Activated CD8-positive, alpha-beta memory T cell treated with anti-CD3 and anti-CD28 coated beads, Interleukin-2, amount 50 U/mL, for 48 hours (primary cell): ENCODE data around the gene ANGPTL7.
"Not testable (repeated sequence)": the region's sequence is repeated elsewhere in the genome, so short reads cannot be mapped to it uniquely, and the experiment has no call there.

Source experiments
- DNase-seq: peaks from one replicate; pipeline ENCODE4 v3.0.0-alpha.2; 2020

Gene ANGPTL7

DNA sequence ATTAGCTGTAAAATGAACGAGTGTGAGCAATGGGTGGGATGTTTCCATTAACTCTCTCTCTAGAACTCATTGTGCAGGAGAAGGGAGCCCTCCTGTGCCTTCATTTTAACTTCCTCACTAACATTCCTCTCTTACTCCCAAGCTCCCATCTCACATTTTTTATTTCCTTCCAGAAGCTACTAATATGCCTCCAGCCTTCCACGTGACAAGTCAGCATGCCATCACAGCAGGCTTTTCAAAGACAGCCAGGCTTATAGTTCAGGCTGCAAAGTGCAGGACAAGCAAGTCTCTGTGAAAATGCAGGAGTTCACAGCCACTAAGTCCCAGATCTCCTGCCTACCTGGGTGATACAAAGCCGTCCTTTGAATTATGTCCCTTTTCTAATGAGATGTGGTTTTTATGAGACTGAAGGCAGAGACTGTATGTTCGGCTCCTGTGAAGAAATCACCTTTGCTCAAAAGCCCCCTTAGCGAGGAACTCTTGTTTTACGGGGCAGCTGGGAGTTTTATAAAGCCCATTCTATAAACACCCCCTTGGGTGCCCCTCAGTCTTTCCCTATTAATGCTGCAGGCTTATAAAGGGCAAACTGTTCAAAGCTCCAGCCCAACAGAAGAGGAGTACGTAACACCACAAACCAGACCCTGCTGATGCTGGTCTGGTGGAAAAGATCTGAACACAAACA lies 14.8 kb upstream of the ANGPTL7 start:
- no peak for DNase-seq

DNA sequence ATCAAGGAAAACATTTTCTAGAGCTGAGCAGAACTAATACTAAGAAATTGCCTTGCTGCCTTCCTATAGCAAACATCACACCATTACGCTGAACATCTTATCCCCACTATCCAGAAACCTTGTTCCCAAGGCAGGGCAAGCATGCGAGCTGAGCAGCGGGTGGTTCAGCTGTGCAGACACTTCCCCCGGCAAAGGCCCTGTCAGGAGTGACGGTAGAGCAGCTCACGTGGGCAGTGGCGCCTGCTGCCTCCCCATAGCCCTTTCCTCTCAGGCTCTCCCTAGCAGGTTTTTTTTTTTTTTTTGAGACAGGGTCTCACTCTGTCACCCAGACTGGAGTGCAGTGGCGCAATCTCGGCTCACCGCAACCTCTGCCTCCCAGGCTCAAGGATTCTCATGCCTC lies 13.7 kb upstream of the ANGPTL7 start:
- no peak for DNase-seq

DNA sequence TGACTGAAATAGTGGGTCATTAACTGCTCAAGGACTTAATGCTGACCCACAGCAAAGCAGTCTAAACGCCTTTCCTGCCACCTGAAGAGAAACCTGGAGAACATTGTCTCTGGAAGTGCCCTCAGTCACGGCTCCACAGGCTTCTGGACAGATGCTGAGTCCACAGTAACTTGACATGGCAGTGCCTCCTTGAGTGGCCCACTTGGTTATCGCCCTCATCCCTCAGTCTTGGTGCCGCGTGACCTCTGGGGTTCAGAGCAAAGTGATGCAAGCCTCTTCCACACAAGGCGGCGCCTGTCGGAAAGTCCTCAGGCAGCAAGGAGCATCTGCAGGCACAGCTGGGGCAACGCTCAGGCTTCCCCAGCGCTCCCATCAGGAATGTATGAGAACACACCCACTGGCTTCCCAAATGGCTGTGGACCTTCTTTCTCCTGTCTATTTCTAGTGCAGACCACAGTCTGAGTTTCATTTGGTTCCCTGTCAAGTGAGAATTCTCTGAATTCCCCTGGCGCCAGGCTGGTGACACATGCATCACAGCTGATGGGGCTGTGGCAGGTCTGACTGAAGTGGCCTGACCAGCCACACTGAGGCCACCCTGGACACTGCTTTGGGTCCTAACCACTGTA lies 13.0 kb upstream of the ANGPTL7 start:
- DNase-seq: no peak

DNA sequence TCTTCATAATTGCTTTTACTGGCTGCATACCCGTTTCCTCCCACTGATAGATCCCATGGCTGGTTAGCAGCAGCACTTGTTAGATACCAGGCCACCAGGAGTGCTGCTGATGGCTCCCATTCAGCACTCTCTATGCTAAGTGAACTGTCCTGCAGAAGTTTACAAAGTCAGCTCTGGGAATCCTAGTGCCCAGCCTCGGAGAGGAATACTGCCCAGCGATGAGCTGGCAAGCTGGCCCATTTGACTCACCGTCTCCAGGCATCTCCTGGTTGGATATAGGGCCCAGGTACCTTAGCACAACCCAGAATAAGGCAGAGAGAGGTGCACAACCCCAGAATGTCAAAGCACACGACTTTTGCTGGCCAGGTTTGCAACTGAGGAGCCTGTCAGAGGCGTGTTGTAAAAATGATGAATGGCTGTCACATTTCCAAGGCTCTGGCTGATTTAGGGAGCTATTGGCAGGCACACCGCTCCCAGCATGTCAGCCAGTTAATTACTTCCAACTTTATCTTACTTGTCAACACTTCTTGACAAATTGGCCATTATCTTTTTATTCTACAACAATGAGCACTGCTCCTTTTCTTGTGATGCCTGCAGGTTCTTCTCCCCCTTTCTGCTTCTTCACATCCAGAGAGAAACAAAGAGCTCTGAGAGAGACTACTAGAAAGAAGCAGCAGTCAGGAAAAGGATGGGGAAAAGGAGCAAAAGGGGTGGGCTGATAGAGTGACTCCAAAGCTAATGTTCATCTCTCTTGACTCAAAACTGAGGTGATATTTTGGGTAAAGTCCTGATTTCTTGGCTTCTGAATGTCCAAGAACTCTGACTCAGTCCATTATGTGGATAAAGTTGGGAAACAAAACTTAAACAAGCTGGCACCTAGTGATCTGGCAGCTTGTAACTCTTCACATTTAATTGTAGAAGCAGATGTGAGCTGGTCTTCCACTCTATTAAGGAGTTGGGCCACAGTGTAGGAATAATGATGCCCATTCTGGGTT lies 10.8 kb upstream of the ANGPTL7 start:
- no peak for DNase-seq

DNA sequence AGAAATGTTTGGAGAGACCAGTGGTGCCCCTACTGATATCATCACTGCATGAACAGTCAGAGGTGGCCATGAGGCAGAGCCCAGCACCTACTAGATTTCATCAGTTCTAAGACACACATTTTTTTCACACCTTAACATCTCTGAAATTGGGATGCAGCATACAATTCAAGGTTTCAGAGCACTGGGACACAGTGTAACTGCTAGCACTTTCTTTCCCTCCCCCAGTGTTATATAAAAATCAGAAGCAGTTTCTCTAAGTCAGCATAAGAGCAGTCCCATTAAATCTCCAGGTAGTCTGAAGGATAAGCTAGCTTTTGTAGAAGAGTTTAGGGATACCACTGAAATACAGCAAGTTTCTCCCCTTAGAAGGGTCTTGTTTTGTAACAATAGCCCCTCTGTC lies 10.0 kb upstream of the ANGPTL7 start:
- no peak for DNase-seq

DNA sequence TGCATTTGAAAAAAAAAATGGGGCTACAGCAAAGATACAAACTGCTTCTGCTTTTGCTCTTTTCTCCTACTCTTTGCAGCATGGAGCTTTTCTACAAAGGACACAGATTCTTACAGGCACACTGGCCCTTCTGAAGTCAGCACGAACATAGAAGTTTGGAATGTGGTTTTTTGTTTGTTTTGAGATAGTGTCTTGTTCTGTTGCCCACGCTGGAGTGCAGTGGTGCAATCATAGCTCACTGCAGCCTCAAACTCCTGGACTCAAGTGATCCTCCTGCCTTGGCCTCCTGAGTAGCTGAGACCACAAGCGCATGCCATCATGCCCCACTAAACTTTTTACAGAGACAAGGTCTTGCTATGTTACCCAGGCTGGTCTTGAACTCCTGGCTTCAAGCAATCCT lies 9.4 kb upstream of the ANGPTL7 start:
- not testable (repeated sequence) for DNase-seq

DNA sequence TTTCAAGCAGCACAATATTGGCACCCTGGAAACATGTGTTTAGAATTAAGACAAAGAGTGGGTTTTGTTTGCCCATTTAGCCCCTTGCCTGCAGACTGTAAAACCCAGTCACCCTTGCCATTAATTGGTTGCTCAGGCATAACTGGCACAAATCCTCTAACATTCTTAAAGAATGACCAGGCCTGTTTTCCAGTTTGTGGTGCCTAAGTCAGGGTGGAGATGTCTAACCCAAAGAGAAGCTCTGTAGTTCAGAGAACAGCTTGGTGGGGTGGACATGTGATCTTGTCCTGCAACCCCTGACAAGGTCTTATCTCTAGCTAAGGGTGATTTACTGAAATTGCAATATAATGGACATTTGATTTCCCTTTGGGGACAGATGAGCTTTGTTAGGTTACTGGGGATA lies 8.8 kb upstream of the ANGPTL7 start:
- no peak for DNase-seq

DNA sequence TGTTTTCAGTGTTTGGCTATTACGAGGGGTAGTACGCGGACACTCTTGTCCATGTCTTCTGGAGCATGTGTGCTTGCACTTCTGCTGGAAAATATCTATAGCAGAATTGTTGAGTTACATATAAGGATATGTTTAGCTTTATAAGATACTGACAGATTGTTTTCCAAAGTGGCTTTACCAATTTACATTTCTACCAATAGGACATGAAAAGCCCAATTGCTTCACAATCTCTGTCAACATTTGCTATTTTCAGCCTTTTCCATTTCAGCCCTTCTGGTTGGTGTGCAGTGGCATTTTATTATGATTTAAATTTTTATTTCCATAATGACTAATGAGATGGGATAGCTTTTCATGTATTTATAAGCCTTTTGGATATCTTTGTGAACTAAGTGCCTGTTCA lies 6.3 kb upstream of the ANGPTL7 start:
- no peak for DNase-seq

DNA sequence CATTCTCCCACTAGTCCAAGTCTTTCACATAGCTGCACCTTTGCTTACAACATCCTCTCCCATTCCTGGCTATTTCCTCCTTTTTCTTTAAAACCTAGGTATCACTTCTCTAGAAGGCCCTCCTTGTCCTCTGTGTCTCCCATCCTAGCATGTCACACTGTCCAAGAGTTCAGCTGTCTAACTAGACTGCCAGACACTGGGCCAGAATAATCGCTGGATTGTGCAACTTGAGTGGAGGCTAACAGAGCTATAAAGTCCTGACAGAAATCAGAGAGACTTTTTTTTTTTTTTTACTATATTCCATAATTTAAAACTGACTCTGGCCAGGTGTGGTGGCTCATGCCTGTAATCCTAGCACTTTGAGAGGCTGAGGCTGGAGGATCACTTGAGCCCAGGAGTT lies 4.2 kb upstream of the ANGPTL7 start:
- DNase-seq: no peak

DNA sequence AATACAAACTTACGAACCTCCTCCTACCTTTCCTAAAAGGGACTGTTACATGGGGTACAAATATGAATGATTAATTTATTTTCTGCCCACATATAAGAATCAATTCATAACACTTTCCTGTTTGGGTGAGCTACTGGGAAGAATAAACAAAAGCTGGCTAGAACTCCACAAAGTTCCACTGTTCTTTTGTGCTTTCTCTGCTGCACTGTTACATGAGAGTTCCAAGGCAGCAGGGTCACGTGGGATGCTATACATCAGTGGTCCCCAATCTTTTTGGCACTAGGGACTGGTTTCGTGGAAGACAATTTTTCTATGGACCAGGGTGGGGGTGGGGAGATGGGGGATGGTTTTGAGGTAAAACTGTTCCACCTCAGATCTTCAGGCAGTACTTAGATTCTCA lies 2.2 kb upstream of the ANGPTL7 start:
- no peak for DNase-seq

DNA sequence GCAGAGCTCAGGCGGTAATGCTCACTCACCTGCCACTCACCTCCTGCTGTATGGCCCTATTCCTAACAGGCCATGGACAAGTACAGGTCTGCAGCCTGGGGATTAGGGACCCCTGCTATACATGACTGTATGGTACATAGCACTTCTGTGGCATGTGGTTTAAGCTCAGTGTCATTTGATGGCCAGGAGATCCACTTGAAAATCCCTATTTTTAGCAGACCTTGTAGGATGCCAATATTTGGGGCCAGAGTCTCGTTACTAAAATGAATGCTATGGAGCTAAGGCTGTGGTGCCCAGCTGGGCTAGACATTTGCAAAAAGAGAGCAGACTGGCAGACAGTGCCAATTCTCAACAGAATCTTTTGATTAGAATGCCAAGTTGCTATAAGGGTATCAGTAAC lies 1.7 kb upstream of the ANGPTL7 start:
- no peak for DNase-seq

DNA sequence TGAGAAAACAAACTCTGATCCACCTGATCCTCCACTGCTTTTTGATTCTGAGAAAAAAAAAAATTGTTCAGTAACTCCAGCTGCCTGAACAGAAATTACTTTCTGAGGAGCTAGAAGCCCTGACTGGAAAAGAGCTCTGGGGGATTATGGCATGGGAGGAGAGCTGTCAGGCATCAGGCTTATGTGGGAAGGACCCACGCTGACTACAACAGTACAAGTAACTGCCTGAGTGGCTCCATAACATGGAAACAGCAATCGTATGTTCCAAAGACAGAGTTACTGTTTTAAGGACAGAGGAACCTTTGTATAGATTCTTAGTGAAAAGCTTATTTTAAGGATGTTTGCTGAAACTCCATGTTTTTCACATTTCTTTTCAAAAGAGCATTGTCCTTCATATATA lies 1.2 kb upstream of the ANGPTL7 start:
- DNase-seq: no peak

DNA sequence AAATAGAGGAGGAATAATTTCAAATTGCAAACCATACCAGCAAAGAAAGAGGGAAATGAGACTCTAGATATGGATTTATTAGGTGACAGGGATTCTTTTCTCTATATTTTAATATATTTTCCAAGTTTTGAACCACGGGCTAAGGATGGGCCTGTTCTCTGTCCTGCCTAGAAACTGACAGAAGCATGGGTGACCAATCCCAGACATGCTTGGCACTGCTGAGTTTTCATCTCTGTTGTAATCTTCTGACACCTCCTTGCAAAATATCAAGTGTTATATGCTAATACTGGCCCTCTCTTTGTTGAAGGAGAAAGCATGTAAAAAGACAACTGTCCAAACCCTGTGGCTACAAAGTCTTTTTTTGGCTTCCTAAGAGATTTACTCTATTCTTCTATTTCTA lies 774 bp upstream of the ANGPTL7 start:
- DNase-seq: no peak

DNA sequence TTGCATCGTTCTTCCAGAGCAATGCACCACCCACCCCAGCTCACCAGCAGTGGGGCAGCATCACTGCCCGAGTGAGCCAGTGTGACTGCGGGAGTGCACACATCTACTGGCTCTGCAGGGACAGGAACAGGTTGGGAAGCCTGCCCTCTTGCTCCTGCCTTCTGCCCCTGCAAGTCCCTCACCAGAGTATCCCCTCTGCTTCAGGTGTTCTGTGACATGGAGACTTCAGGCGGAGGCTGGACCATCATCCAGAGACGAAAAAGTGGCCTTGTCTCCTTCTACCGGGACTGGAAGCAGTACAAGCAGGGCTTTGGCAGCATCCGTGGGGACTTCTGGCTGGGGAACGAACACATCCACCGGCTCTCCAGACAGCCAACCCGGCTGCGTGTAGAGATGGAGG lies 4.2 kb downstream of the ANGPTL7 start:
- no peak for DNase-seq

DNA sequence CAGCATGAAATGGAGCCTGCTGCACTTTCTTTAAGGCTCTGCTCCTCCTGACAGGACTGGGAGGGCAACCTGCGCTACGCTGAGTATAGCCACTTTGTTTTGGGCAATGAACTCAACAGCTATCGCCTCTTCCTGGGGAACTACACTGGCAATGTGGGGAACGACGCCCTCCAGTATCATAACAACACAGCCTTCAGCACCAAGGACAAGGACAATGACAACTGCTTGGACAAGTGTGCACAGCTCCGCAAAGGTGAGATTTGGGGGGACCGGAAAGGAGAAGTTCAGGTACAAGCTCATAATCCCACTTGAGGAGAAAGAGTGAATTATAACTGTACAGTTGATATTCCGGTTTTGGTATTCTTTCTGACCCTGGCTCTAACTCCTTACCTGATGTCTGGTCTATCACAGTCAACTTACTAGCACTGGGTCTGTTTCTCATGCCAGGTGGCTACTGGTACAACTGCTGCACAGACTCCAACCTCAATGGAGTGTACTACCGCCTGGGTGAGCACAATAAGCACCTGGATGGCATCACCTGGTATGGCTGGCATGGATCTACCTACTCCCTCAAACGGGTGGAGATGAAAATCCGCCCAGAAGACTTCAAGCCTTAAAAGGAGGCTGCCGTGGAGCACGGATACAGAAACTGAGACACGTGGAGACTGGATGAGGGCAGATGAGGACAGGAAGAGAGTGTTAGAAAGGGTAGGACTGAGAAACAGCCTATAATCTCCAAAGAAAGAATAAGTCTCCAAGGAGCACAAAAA lies 5.4 kb downstream of the ANGPTL7 start:
- no peak for DNase-seq

DNA sequence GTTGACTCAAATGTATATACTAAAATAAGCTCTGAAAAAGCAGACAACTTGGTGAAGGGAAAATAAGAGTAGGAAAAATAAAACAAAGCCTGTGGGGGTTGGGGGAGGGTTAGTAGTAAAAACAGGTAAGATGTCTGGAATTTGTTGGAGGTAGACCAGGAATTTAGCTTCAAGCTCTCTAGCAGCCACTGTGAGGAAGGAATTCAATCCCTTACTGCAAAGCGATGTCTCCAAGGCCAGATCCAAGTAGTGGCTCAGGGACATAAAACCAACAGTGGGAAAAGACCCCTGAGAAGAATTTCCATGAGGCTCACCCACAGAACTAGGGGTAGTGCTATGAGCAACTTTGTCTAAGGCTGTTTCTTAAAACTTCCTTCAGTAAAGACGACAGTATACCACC lies 7.8 kb downstream of the ANGPTL7 start:
- no peak for DNase-seq

DNA sequence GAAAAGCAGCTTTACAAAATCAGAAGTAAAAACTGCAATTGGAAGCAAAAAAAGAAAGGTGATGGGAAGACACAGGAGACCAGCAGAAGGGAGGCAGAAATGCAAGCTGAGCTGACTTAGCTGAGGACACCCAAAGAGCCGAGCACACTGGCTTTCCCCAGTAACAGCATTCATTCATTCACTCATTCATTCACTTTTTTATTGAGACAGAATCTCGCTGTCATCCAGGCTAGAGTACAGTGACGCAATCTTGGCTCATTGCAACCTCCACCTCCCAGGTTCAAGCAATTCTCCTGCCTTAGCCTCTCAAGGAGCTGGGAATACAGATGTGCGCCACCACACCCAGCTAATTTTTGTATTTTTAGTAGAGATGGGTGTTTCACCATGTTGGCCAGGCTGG lies 8.2 kb downstream of the ANGPTL7 start:
- DNase-seq: no peak

DNA sequence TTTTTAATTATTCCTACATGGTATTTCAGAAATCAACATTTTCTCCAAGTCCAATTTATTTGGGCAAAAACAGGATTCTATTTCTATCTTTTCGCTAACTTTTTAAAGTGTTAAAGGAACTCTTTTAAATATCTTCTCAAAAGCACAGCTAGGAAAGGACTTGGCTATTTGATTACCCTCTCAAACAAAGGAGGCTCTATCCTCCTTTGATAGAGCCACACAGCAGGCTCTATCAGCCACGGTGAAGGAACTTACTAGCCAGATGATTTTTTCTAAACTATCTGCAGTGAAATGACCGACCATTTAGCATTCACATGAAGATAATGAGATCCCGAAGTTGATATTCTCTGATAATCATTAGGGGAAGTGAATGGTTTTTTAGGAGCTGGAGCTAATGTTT lies 9.1 kb downstream of the ANGPTL7 start:
- DNase-seq: no peak

DNA sequence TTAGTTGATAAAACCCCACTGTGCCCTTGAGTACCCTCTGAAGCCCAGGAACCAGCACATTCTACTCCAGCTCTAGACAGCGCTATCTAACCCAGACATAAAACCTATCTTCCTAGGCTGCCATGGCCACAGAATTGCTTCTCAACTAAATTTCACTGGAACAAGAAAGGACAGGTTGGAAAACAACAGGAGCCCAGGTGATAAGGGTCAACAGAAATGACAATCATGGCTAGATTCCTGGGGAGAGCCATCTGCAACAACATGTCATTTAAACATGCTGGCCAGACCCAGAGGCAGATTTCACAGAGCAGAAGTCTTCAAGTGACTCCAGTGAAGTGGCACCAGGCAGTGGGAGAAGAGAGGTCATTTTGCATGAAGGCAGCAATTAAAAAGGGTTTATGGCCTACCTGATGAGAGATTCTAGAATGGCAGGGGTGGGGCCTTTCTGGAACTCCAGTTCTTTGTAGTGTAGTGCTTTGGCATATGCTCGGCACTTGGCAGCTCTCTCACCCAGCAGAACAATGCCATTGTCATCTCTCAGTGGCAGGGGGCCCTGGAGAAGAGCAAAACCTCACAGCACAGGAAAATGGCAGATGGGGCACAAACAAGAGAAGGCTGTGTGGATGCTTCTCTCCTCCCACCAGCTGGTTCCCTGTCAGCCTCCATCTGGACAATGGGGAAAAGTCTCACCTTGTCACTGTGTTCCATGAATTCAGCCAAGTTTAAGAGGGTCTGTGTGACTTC lies 9.9 kb downstream of the ANGPTL7 start:
- DNase-seq: no peak

DNA sequence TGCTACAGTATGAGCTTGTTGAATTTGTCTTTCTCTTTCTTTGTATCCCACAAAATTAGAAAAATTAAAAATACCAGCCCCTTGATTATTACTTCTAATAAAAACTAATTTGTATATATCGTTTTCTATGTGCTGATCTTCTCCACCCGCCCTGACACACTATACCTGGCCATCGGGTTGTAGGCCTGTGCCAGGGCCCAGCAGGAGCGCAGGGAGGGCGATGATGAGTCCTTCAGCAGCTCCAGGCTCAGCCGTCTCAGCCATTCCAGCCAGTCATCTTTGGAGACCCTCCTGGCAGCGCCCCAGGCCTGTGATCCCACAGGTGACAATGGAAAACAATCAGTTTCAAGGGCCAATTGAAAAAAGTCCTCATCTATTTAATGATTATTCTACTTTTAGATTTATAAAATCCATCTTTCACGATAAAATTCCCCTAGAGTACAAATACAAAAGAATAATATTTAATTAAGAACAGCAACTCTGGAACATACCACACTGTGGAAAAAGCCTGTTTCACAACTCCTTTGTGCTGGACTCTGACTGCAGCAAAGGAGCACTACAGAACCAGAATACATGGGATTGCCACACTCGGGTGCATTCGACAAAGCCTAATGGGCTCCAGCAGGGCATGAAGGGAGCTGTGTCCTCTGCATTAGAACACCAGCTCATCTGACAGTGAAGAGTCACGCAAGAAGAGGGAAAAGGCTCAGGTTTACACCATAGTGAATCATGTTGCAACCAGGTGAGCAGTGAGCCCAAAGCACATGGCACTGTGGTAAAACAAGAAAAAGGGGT lies 15.4 kb downstream of the ANGPTL7 start:
- no peak for DNase-seq

DNA sequence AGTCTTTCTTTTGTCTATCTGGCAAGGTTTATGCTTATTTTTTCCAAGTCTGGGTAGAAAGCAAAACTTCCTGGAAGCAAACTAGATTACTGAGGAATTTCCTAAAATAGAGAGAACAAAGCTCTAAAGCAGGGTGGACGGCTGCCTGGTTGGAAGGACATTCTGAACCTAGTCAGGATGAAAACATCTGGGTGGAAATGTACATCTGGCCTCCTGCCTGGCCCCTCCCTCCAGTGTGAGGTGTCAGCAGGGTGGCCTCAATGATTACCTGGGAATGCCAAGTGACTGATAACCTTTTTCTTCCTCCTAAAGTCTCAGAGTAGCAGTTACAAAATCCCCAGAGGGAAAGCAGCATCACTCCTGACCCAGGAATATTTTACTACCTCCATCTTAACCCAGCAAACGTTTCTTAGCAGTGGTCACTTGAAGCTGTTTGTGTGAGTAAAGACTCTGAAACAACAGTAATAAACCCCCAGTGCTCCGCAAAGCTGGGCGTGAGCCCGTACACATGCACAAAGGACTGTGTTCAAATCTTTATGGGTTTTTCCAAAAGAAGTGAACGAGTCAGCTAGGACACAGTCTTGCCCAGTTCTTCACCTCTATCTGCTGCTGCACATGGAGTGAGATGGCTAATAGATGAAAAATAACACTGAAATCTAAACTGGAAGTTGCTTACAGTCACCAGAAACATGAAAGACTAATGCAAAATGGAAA lies 18.9 kb downstream of the ANGPTL7 start:
- DNase-seq: no peak
